Right lobe of liver (tissue), 6 donors: ENCODE measurements around the gene PDCD2. TPM values are rescaled to one million over a fixed set of nuclear protein-coding genes. Genes with fewer than 3 reads are reported as not detected.

ENCODE experiments used
- ATAC-seq, 4 donors: fragments of 200-7000 bp; cut with Tn5 transposase; one replicate each; pipeline ENCODE4 v1.9.1; 2020; ENCODE audit warnings: mild to moderate bottlenecking in 4 of 4, moderate library complexity in 4 of 4
- DNase-seq, 3 donors: peaks; one replicate each; pipeline ENCODE4 v3.0.0-alpha.2; 2020
- H3K27ac ChIP-seq, 3 donors: fragments of 200-600 bp; one replicate each; pipeline ENCODE4 v1.8.0; 2022
- H3K27me3 ChIP-seq, 2 donors: fragments of 200-600 bp; one replicate each; pipeline ENCODE4 v1.8.0; 2022
- H3K36me3 ChIP-seq, 4 donors: fragments of 200-600 bp; sonication (generic) in 1 of 4; one replicate each; pipeline versions ENCODE4 v1.5.1 to v1.8.0; 2017 to 2022; ENCODE audit warnings: control low read depth in 1 of 4
- H3K4me1 ChIP-seq, 4 donors: fragments of 200-600 bp; sonication (generic) in 1 of 4; one replicate each; pipeline versions ENCODE4 v1.5.1 to v1.8.0; 2017 to 2022; ENCODE audit warnings: control low read depth in 1 of 4
- H3K4me3 ChIP-seq, 3 donors: fragments of 200-600 bp; one replicate each; pipeline ENCODE4 v1.8.0; 2022
- H3K9me3 ChIP-seq, 4 donors: fragments of 200-600 bp; sonication (generic) in 1 of 4; one replicate each; pipeline versions ENCODE4 v1.5.1 to v1.8.0; 2017 to 2022; ENCODE audit warnings: control low read depth in 1 of 4
- CTCF ChIP-seq, 4 donors: fragments of 200-600 bp in 3 of 4; fragments of 450-650 bp in 1 of 4; IDR thresholded peaks; one replicate each; pipeline versions ENCODE4 v1.5.1 to v1.8.0; 2016 to 2022; ENCODE audit warnings: antibody characterized with exemption in 4 of 4, mild to moderate bottlenecking in 2 of 4
- POLR2A ChIP-seq: fragments of 450-650 bp; IDR thresholded peaks from one replicate; pipeline ENCODE4 v1.6.1; 2017; ENCODE audit warnings: antibody characterized with exemption, mild to moderate bottlenecking
- WGBS: methylation state at CpG from one replicate; pipeline ENCODE4 v1.1.6; 2018; ENCODE audit warnings: low coverage, low lambda C conversion rate; ENCODE audit not compliant: insufficient coverage; ENCODE audit errors: missing lambda C conversion rate; 5-methylcytosine and 5-hydroxymethylcytosine counted together
- intact Hi-C, 2 donors: fragments of 100-400 bp; cut with DNase I; formaldehyde crosslinking; loops; one replicate each; pipeline versions ENCODE4 v1.11.2 to v1.14.1; 2022
- total RNA-seq, 6 experiments: library from RNA; depleted of rRNA in 2 of 6; stranded (reverse); fragments of >200 nt in 2 of 6; fragmentation: NEBNext Ultra II Directional in 3 of 6; extraction: Animal tissue kit (Norgen Biotek cat#: 25700) in 3 of 6; gene quantifications; one replicate each; pipeline versions ENCODE4 v1.1.0 to v1.2.4, GENCODE V29; 2016 to 2023
- donor health status: DM: no; HTN: yes; CAD: no.
- donor health status: DM: no; HTN: no; CAD: no.
- donor health status: DM: no; HTN: no; CAD: no.
- donor health status: DM: no; HTN: yes; CAD: no.
- donor health status: DM: no; HTN: yes; CAD: no.

The PDCD2 gene
- total RNA-seq, 6 experiments from 2014 or later, result 22.3 to 57.8 (median 24.0) TPM

- no peak for ATAC-seq
- DNase-seq, result no peak
- Histone ChIP-seq H3K27ac (no peak overlapping the region), H3K4me3 (no peak overlapping the region), H3K27me3 (no peaks in the 10 kb centered on the region), H3K36me3 (no peaks in the 10 kb centered on the region), H3K4me1 (no peaks in the 10 kb centered on the region), H3K9me3 (no peaks in the 10 kb centered on the region)
- no peak for TF ChIP-seq POLR2A
- intact Hi-C loops, result no loop called here
Measured at GRCh38 chr6:170597278-170597677, 12.8 kb upstream of the PDCD2 start.

- Histone ChIP-seq H3K27ac (no peak overlapping the region), H3K9me3 (no peaks in the 10 kb centered on the region), H3K27me3 (no peaks in the 10 kb centered on the region), H3K36me3 (no peaks in the 10 kb centered on the region), H3K4me1 (no peaks in the 10 kb centered on the region), H3K4me3 (no peak overlapping the region)
- ATAC-seq (no peak), DNase-seq (no peak)
- intact Hi-C loops, result no loop called here
- no peak for TF ChIP-seq POLR2A
- TF ChIP-seq CTCF (IDR thresholded peaks at IDR 0.05), result no peak
Measured at GRCh38 chr6:170596426-170596825, 12.0 kb upstream of the PDCD2 start.

DNA sequence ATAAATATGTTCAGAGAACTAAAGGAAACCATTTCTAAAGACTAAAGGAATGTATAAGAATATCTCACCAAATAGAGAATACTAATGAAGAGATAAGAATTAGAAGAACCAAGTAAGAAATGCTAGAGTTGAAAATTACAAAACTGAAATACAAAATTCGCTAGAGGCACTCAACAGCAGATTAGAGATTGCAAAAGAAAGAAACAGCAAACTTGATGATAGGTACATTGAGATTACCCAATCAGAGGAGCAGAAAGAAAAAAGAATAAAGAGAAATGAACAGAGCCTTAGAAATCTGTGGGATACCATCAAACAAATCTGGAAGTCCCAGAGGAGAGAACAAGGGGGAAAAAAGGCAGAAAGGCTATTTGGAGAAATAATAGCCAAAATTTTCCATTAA lies 6.3 kb upstream of the PDCD2 start:
- ATAC-seq (no peak), DNase-seq (no peak)
- Histone ChIP-seq H3K4me3 (no peak overlapping the region), H3K4me1 (no peaks in the 10 kb centered on the region), H3K9me3 (no peaks in the 10 kb centered on the region), H3K27ac (no peak overlapping the region), H3K36me3 (no peaks in the 10 kb centered on the region), H3K27me3 (no peaks in the 10 kb centered on the region)
- TF ChIP-seq POLR2A, result no peak
- no peak for TF ChIP-seq CTCF (IDR thresholded peaks at IDR 0.05)
- intact Hi-C loops, result no loop called here
- 62% methylated on average over 1 of the region's 1 CpG for WGBS

DNA sequence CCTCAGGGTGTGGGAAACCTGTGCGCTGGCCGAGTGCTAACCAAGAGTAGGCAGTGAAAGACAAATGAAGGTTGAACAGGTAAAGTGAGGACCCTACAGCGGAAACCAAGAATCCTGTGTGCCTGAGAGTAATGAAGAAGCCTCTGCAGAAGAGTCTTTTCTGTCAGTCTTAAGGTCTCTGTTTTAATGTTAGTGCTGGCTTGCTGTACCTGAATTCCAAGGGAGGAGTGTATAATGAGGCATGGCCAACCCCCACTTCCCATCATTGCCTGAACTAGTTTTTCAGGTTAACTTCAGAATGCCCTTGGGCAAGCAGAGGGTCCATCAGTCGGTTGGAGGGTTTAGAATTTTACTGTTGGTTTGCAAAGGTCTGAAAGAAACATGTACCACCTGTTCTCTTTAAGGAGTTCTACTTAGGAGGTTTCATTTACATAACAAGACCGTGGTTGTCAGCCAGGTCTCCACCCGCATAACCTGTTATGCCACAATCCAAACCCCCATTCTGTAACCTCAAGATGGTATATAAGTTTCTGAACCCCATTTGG lies 589 bp upstream of the PDCD2 start:
- intact Hi-C loops, result no loop called here
- peak overlapping the region; percentile 72 to 99 (median 93) for H3K4me3 ChIP-seq
- H3K27me3 ChIP-seq, result no peaks in the 10 kb centered on the region
- no peak for TF ChIP-seq POLR2A
- TF ChIP-seq CTCF (IDR thresholded peaks at IDR 0.05), result no peak
- H3K36me3 ChIP-seq, result peaks cover 0 to 21% (median 5%) of the 10 kb centered on the region in 4 donors
- H3K27ac ChIP-seq, result peak overlapping the region; percentile 65 to 80 (median 71)
- DNase-seq, result no peak
- ATAC-seq, result peak in 1 of 4 donors; percentile 2
- no peaks in the 10 kb centered on the region for H3K9me3 ChIP-seq
- peaks cover 0 to 15% (median 0%) of the 10 kb centered on the region in 4 donors for H3K4me1 ChIP-seq
- 0% methylated on average over 6 of the region's 6 CpGs for WGBS

DNA sequence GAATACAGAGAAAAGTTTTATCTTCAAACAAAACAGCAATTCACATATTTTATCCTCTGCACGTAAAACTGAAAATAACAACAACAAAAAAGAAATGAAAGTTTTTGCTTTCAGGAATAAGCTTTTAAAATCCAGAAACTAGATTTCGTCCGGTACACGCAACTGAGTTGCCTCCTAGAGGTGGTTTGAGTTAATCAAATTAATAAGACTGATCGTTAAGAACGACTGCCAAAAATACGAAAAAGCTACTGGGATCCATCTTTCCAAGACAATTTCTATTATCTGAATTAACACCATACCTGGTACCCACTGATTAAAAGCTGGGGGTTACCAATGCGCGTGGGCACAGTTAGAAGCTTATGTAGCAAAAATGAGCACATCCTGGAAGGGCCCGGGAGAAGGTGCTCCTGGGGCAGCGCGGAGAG lies 669 bp downstream of the PDCD2 start:
- ATAC-seq (no peak), DNase-seq (no peak)
- Histone ChIP-seq H3K27ac (peak overlapping the region; percentile 62 to 80 (median 71)), H3K36me3 (peaks cover 0 to 25% (median 5%) of the 10 kb centered on the region in 4 donors), H3K9me3 (no peaks in the 10 kb centered on the region), H3K27me3 (no peaks in the 10 kb centered on the region), H3K4me3 (peak overlapping the region; percentile 72 to 99 (median 93)), H3K4me1 (peaks cover 0 to 15% (median 0%) of the 10 kb centered on the region in 4 donors)
- TF ChIP-seq CTCF (IDR thresholded peaks at IDR 0.05) (peak in 1 of 4 donors; percentile 5), POLR2A (no peak)
- under 1% methylated on average over 12 of the region's 12 CpGs for WGBS
- intact Hi-C loops, result no loop called here
